Thyroid gland (tissue), 4 donors: Measurements from ENCODE around the gene NOXA1.

ENCODE experiments used
- POLR2A ChIP-seq, 2 donors: fragments of 450-650 bp; IDR thresholded peaks; one replicate each; pipeline ENCODE4 v1.6.1; 2017; ENCODE audit warnings: antibody characterized with exemption in 2 of 2, mild to moderate bottlenecking in 2 of 2, moderate library complexity in 1 of 2
- TF ChIP-seq, protein P1 (sequence below), 6 experiments: fragments of 200-600 bp in 3 of 6; fragments of 450-650 bp in 3 of 6; sonication (generic) in 3 of 6; IDR thresholded peaks; one replicate each; pipeline ENCODE4 v1.5.1; 2016 to 2019; ENCODE audit warnings: antibody characterized with exemption in 6 of 6, mild to moderate bottlenecking in 2 of 6, inconsistent platforms in 1 of 6, moderate library complexity in 1 of 6

DNA sequence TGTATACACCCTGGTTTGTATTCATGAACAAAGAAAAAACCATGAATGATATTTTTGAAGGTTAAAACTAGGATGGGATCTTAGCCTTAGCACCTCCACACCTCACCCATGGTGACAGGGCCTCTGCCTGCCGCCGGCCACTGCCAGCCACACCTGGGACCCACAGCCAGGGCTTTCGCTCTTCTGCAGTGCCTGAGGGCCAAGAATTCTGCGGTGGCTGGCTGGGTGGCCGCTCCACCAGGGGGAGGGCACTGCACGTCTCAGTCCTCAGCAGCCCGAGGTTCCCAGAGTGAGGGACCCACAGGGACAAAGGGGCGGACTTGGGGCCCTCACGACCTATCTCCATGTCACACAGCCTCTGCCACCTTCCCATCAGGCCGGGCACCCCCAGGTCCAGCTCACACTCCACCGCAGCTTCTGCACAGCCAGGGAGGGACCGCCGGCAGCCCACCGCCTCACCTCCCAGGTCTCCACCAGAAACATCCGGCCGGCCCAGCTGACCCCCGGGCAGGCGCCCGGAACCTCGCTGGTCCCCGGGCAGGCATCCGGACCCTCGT is 7.1 kb upstream of the NOXA1 start:
- TF ChIP-seq POLR2A (IDR thresholded peaks at IDR 0.05): no peak
- TF ChIP-seq, protein P1, sequence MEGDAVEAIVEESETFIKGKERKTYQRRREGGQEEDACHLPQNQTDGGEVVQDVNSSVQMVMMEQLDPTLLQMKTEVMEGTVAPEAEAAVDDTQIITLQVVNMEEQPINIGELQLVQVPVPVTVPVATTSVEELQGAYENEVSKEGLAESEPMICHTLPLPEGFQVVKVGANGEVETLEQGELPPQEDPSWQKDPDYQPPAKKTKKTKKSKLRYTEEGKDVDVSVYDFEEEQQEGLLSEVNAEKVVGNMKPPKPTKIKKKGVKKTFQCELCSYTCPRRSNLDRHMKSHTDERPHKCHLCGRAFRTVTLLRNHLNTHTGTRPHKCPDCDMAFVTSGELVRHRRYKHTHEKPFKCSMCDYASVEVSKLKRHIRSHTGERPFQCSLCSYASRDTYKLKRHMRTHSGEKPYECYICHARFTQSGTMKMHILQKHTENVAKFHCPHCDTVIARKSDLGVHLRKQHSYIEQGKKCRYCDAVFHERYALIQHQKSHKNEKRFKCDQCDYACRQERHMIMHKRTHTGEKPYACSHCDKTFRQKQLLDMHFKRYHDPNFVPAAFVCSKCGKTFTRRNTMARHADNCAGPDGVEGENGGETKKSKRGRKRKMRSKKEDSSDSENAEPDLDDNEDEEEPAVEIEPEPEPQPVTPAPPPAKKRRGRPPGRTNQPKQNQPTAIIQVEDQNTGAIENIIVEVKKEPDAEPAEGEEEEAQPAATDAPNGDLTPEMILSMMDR (IDR thresholded peaks at IDR 0.05): no peak
